Raji (cell line): Measurements from ENCODE around the gene CHSY1.

Experiments used
- POLR2A ChIP-seq: IDR thresholded peaks from 2 replicates; pipeline ENCODE4 v1.6.1; 2011; ENCODE audit warnings: low read depth, low read length, control low read depth; ENCODE audit not compliant: insufficient read depth

CHSY1 gene

DNA sequence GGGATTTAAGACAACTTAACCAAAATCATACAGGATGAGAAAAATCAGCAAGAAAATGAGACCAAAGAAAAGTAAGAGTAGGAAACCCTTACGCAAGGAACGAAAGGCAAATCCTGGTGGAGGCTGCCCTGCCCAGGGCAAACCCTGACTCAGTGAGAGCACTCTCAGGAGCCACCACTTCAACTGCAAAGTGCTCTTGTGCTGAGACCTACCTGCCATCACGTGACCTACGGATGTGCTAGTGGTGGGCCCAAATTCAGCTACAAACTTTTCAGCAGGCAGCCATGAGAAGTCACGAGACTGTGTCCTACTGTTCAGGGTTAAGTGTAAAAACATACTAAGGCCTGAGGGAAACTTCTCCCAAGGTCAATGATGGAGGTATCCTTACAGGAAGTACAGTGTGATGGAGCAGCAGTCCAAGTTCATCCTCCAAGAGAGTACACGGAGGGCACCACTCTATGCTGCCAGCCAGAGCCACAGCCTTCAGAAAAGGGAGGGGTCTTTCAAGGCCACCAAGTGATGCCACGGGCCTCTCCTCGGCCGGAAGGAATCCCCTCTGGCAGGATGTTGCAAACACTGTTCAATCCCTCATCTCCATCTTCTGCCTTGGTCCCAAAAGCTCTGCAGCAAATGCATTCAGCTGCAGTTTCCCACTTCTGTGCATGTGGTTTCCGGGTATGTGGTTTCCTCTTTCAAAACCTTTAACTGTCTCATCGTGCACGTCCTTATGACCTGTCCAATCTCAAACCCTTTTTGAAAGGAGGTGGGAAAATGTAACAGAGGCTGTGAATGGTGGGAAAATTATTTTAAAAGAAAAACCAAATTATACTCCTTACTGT, 9.5 kb downstream of the CHSY1 start:
- no peak for TF ChIP-seq POLR2A

DNA sequence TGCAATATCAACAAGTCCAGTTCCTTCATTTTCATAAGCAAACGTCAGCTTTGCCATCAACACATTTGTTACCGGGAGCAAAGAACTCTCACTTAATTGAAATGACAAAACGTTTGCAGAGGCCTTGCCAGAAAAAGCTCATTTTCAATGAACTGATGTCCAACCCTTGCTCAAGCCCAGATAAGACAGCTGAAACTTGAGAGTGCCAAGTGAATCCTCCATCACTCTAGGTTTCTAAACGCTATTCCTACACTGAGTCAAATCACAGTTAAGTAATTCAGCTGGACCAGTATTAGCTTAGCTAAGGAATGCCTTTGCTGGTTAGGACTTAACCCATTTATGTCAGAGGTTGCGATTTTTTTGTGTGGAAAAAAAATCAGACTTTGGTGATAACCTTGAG, 11.5 kb downstream of the CHSY1 start:
- TF ChIP-seq POLR2A: no peak

DNA sequence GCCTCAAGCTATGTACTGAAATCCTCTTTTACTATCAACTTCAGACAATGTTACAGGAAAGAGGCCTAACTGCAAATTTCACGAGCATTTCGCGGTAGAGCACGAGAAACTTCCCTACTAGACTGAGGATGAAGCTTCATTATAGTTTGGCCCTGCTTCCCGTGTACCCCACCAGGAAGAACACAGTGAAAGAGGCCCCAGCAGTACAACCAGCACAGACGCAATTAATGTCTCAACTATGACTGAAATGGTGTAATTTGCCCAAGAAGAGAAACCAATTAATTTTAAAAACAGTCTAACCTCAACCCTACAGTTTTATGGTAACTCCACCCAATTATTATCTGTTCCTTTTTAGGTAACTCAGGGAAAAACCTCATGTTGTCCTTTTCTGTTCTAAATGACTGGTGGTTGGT, 12.1 kb downstream of the CHSY1 start:
- no peak for TF ChIP-seq POLR2A

DNA sequence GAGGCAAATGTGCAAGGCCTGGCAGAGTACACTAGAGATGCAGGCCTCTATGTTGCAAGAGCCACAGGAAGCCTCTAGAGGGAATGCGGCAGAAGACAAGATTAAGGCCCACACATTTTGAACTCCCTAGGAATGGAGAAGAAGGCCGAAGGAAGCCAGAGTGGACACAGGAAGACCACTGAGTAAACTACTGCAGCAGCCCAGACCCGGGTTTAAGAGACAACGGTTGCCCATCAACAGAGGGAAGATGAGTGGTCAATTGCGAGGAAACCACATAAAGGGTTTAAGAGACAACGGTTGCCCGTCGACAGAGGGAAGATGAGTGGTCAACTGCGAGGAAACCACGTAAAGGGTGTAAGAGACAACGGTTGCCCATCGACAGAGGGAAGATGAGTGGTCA, 14.6 kb downstream of the CHSY1 start:
- no peak for TF ChIP-seq POLR2A

DNA sequence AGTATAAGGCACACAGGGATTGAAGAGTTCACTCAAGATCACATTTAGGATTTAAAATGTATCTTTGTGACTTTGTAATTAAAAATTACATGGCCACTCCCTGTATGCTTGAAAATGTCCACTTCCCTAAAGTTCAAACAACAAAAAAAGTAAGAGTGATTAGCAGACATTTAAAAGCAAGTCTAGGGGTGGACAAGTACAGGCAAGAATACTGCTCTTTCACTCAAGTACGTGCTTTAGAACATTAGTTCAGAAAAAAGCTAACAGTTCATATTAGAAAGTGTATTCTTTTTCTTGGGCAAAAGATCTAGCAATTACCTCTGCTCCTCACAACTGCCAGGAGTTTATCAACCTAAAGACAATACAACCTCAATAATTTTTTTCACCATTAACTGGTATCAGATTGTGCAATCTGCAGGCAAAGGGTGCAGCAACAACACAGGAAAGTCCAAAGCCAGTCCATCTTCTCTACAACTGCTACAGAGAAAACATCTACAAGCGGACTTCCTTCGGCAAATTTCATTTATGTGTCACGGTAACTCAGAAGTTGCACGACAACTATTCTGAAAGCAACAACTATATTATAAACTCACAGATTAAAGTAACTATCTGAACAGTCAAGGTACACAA, 18.1 kb downstream of the CHSY1 start:
- no peak for TF ChIP-seq POLR2A

DNA sequence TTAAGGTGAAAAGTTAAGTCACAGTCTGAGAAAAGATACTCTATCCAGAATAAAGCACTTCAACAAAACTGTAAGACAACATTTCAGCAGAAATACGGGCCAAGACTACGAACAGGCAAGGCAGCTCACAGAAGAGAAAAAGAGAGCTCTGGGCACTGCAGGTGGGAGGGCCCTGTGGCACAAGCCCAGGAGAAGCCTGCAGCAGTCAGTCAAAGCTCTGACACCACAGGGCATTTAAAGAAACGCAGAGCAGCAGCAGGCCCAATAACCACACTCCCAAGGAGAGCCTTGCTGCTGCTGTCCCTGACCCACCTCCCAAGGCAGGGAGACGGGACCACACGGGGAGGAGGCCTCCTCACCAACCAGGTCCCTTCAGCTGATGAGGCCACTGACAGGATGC, 19.2 kb downstream of the CHSY1 start:
- TF ChIP-seq POLR2A: no peak

DNA sequence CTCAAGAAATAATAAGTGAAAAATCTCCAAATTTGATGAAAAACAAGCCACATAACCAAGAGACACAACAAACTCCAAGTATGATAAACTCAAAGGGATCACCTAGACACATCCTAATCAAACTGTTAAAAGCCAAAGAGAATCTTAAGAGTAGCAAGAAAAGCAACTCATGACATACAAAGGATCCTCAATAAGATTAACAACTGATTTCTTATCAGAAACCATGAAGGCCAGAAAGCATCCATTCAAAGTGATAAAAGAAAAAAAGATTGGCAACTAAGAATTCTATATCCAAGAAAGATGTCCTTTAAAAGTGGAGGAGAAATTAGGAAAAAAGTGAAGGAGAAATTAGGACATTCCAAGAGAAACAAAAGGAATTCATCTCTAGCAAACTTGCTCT, 23.5 kb downstream of the CHSY1 start:
- no peak for TF ChIP-seq POLR2A

DNA sequence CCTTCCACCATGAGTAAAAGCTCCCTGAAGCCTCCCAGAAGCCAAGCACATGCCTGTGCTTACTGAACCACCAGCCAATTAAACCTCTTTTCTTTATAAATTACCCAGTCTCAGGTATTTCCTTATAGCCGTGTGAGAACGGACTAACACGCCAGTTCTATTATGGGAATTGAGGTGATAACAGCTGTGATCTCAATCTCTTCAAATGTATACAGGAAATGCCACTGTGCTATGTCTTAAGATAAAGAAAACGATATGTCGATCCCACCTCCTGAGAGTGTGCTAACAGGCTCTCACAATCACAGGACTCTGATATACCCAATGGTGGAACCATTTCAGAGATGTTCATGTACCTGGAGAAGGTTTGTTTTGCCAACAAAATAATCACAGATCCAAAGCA, 26.2 kb downstream of the CHSY1 start:
- TF ChIP-seq POLR2A: no peak

DNA sequence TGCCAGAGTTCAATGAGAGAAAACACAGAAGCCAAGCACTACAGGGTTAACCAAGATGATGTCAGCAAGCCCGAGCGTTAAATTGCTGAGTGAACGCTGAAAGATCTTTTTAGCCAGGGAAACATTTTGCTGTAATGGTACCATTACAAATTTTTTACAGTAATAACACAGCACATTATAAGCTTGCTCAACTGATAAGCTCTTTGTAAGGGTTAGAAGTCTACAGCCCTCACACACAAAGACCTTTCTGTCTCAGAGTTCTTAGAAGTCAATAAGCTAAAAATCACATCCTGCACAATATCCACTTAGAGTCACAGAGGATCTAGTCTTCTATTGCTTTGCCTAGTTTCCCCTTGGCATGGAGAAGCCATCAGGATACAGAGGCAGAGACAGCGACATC, 29.9 kb downstream of the CHSY1 start:
- no peak for TF ChIP-seq POLR2A

DNA sequence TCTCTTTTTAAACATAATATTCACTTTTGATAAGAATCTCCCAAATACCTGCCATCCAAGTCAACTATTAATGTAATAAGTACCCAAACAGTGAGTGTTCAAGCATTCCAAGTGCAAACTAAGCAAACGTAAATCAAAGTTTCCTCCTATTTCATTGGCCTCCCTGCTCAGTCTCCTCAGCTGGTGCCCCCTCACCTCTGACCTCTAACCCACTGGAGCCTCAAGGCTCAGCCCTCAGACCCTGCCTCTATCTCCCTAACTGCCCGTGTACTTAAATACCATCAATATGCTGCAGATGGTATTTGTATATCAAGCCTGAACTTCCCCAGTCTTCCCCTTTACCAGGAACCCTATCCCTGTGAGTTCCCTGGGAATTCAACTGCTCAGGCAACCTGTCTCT, 31.8 kb downstream of the CHSY1 start:
- no peak for TF ChIP-seq POLR2A

DNA sequence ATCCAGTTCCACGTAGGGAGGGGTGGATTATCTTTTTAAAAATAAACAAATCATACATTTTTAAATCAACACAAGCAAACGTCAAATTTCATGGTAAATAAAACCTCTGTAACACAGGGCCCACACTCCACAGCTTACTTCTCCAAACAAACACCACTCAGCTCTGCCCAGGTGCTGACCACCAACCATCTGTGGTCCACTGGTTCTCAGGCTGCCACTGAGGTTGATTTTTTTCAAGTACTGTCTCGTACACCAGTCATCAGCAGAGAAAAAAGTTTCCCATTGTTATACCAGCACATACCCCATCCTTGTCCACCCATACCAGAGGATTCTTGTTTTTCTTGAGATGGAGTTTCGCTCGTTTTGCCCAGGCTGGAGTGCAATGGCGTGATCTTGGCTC, 32.4 kb downstream of the CHSY1 start:
- no peak for TF ChIP-seq POLR2A

DNA sequence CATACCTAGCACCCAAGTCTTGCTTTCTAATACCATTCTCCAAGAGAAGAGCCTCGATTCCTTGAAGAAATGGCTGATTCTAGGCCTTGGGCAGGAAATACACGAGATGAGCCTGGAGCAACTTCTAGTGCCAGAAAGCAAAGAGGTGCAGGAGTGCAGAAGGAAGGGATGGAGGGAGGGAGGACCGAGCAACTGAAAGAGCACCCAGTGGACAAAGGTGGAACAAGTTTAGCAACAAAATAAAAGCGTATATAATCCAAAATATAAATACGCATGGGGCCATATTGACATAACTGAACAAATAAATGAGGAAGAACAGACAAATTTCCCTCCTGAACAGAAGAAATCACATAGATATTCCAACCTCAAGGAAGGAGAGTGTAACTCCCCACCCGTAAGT, 34.4 kb downstream of the CHSY1 start:
- no peak for TF ChIP-seq POLR2A

DNA sequence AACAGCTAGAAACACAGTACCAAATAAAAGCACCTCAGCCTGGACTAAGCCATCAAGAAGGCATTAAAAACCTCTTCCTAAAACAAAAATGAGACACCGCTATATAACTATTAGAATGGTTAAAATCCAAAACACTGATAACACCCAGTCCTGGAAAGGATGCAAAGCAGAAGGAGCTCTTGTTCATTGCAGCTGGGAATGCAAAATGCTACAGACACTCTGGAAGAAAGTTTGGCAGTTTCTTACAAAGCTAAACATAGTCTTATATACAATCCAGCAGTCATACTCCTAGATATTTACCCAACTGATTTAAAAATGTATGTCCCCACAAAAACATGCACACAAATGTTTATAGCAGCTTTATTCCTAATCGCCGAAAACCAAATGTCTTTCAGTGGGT, 35.7 kb downstream of the CHSY1 start:
- TF ChIP-seq POLR2A: no peak

DNA sequence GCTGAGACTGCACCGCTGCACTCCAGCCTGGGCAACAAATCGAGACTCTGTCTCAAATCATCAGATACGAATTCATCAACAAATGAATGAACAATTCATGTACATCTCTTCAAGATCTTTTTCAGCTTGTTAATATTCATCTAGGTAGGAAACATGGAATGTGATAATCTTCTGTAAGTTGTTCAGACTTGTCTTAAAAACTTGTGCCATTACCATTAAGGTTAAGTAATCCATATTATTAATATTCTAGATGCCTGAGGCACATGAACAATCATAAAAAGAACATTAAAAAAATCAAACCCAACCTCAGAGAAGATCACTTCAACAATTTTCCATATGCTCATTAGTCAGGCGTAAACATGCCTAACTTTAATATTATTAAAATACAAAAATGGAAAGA, 36.2 kb downstream of the CHSY1 start:
- no peak for TF ChIP-seq POLR2A

DNA sequence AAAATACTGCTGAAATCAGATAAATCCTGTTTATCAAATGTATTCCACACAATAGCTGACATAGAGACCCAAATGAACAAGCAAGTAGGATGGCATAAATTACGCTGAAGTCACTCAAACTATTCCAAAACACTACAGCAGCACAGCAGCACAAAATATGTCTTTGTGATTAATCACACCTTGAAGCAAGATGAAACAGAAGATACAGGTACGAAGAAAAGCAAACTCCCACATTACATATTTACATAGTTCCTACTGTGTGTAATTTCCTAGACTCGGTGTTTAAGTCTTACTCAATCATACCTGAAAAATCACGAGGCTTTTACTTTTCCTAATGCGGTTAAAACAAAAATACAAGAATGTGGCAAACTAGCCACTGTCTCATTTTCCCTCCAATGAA, 38.3 kb downstream of the CHSY1 start:
- TF ChIP-seq POLR2A: no peak

DNA sequence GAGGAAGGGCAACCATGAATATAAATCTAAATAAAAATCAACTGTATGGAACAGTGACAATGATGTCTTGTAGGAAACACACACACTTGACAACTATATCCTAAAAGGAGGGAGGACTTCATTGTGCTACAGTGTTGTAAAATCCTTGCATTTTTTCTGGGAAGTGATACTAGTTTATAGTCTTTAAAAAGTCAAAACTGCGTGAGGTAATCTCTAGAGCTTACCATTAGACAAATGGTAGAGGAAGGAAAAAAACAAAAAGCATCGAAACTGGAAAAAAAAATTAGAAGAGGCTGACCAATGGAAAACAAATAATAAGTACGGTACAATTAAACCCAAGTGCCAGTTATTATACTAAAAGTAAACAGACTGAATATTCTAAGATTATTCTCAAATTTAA, 38.7 kb downstream of the CHSY1 start:
- TF ChIP-seq POLR2A: no peak

DNA sequence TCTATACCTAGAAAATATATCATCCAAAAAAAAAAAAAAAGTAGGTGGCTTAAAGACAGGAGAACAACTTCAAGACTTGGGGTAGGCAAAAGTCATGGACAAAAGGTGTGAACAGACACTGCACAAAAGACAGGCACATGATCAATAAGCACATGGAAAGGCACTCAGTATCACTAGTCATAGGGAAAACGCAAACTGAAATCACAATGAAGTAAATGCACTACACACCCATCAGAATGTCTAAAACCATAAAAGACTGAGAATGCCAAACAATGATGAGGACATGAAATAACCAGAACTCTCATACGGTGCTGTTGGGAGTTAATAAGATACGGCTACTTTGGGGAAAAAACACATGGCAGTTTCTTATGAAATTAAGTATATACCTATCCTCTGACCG, 40.0 kb downstream of the CHSY1 start:
- no peak for TF ChIP-seq POLR2A

DNA sequence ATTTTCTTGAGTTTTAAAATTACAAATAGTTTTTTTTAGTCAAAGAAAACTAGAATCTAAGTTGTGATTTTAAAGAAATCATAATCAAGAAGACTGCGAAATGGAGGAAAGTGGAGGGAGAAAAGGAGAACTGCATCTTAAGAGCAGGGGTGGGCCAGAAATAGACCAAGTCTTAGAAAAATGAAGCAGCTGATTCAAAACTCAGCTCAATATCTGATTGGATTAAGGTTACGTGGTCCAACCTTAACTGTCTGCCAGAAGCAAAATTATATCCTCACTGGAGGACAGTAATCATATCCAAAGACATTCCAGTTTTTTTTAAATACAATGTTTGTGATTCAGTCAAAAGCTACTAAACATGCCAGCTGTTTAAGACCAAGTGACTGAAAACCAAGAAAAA, 41.4 kb downstream of the CHSY1 start:
- TF ChIP-seq POLR2A: no peak

DNA sequence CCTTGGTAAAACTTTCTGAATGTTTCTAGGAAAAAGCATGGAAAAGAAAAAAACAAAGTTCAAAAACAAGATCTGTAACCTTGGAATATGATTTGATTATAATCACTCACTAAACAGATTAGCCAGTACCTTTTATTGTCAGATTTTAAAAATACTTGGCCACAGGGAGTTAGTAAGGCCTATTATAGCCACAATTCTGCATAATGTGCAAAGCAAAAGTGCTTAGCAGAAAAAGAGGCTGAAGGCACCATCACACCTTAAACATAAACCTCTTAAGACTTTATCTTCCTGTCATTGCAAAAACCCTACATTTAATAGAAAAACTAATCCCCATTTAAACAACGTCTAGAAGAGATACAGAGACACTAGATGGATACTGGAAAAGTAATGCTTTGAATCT, 41.8 kb downstream of the CHSY1 start:
- TF ChIP-seq POLR2A: no peak
